PC-9 (cell line): ENCODE results near the gene FRG2. TPM values are rescaled to one million over a fixed set of nuclear protein-coding genes. Genes with fewer than 3 reads are reported as not detected.
"Not testable (repeated sequence)": the region's sequence is repeated elsewhere in the genome, so short reads cannot be mapped to it uniquely, and the experiment has no call there.

Experiments used
- BruUV-seq: library from RNA; stranded (reverse); fragments of 400-500 nt; replicated peaks from 2 replicates; lab custom pipeline; 2021; lab: Mats Ljungman, UMichigan
- CTCF ChIA-PET: fragments of 300-600 bp; sonication (Branson Sonifier 250); formaldehyde crosslinking; loops from one replicate; lab custom pipeline; 2022; ENCODE audit warnings: antibody characterized with exemption; lab: Charles Lee
- POLR2A ChIA-PET: fragments of 300-600 bp; sonication (Branson Sonifier 250); formaldehyde crosslinking; loops from one replicate; lab custom pipeline; 2022; ENCODE audit warnings: antibody characterized with exemption; ENCODE audit not compliant: unreplicated experiment; lab: Charles Lee
- DNase-seq, 2 experiments: peaks; one replicate each; pipeline versions ENCODE4 v3.0.0 to v3.0.0-alpha.2; 2015 to 2022; ENCODE audit warnings: mixed read lengths in 1 of 2
- H2AFZ ChIP-seq: fragments of 200-600 bp; sonication (generic); 2 replicates; pipeline ENCODE4 v1.8.1; 2017; ENCODE audit warnings: antibody characterized with exemption
- H3F3A ChIP-seq: fragments of 200-600 bp; sonication (generic); 2 replicates; pipeline ENCODE4 v1.8.1; 2017; ENCODE audit warnings: antibody characterized with exemption, mild to moderate bottlenecking, low read depth; ENCODE audit not compliant: insufficient read depth
- H3K27ac ChIP-seq: fragments of 200-600 bp; sonication (generic); 2 replicates; pipeline ENCODE4 v1.6.1; 2016; ENCODE audit warnings: mixed run types
- H3K27me3 ChIP-seq: fragments of 200-600 bp; sonication (generic); 2 replicates; pipeline ENCODE4 v1.6.1; 2016; ENCODE audit warnings: low read depth, mixed run types; ENCODE audit not compliant: insufficient read depth
- H3K36me3 ChIP-seq: fragments of 200-600 bp; sonication (generic); 2 replicates; pipeline ENCODE4 v1.6.1; 2016; ENCODE audit warnings: low read depth, mixed run types
- H3K4me1 ChIP-seq: fragments of 200-600 bp; sonication (generic); replicated peaks from 2 replicates; pipeline ENCODE4 v1.6.1; 2016; ENCODE audit warnings: mixed run types; ENCODE audit not compliant: insufficient read depth
- H3K4me2 ChIP-seq: fragments of 200-600 bp; sonication (generic); 2 replicates; pipeline ENCODE4 v1.6.1; 2017; ENCODE audit warnings: mixed run types
- H3K4me3 ChIP-seq: fragments of 200-600 bp; sonication (generic); 2 replicates; pipeline ENCODE4 v1.6.1; 2016; ENCODE audit warnings: mixed run types
- H3K79me2 ChIP-seq: fragments of 200-600 bp; sonication (generic); 2 replicates; pipeline ENCODE4 v1.6.1; 2017; ENCODE audit warnings: low read depth, mixed run types
- H3K9me2 ChIP-seq: fragments of 200-600 bp; sonication (generic); 2 replicates; pipeline ENCODE4 v1.8.1; 2017; ENCODE audit warnings: mild to moderate bottlenecking; ENCODE audit not compliant: insufficient read depth
- H3K9me3 ChIP-seq: fragments of 200-600 bp; sonication (generic); 2 replicates; pipeline ENCODE4 v1.8.1; 2016; ENCODE audit warnings: low read depth; ENCODE audit not compliant: insufficient read depth
- H4K20me1 ChIP-seq: fragments of 200-600 bp; sonication (generic); 2 replicates; pipeline ENCODE4 v1.8.1; 2017; ENCODE audit not compliant: insufficient read depth
- CTCF ChIP-seq: fragments of 200-600 bp; sonication (generic); conservative IDR thresholded peaks from 2 replicates; pipeline ENCODE4 v1.6.1; 2017; ENCODE audit warnings: mixed run types, antibody characterized with exemption, mild to moderate bottlenecking, moderate library complexity
- intact Hi-C: fragments of 100-400 bp; cut with micrococcal nuclease; formaldehyde crosslinking; loops from one replicate; pipeline ENCODE4 v1.10.0; 2022; ENCODE audit not compliant: unreplicated experiment
- total RNA-seq: library from RNA; stranded (reverse); gene quantifications from 2 replicates; pipeline ENCODE4 v1.2.3, GENCODE V29; 2021

Gene FRG2
- total RNA-seq, 1 experiment from 2014 or later: not detected

- H3K79me2 ChIP-seq, H2AFZ ChIP-seq, H4K20me1 ChIP-seq, DNase-seq, H3K9me2 ChIP-seq, H3K4me1 ChIP-seq, H3K9me3 ChIP-seq, H3F3A ChIP-seq, BruUV-seq, CTCF ChIA-PET, H3K27me3 ChIP-seq, H3K4me3 ChIP-seq, intact Hi-C loops, H3K27ac ChIP-seq, H3K36me3 ChIP-seq, H3K4me2 ChIP-seq, POLR2A ChIA-PET: not testable (repeated sequence)
- 0 out of 2 replicates have a peak, but pooled peaks have one; percentile 11 for TF ChIP-seq CTCF
These were observed 20.6 kb upstream of the FRG2 start for GRCh38 chr4:190047627-190048026.

GRCh38 chr4:190040873-190041272 is 13.8 kb upstream of the FRG2 start:
- H2AFZ ChIP-seq, H4K20me1 ChIP-seq, H3K9me2 ChIP-seq, H3K27me3 ChIP-seq, CTCF ChIA-PET, H3K4me1 ChIP-seq, H3K27ac ChIP-seq, H3F3A ChIP-seq, H3K4me3 ChIP-seq, H3K36me3 ChIP-seq, BruUV-seq, intact Hi-C loops, H3K79me2 ChIP-seq, DNase-seq, POLR2A ChIA-PET, H3K4me2 ChIP-seq, H3K9me3 ChIP-seq: not testable (repeated sequence)

GRCh38 chr4:190037704-190038388 is 10.8 kb upstream of the FRG2 start:
- peak in 1 of 2 experiments; percentile 9 for DNase-seq
- H3K9me2 ChIP-seq, H3K4me3 ChIP-seq, H3K36me3 ChIP-seq, CTCF ChIA-PET, POLR2A ChIA-PET, H3K27ac ChIP-seq, H3K79me2 ChIP-seq, BruUV-seq, H3K9me3 ChIP-seq, H3K27me3 ChIP-seq, H3K4me2 ChIP-seq, H2AFZ ChIP-seq, H3K4me1 ChIP-seq, H4K20me1 ChIP-seq, intact Hi-C loops, H3F3A ChIP-seq: not testable (repeated sequence)
- 0 out of 2 replicates have a peak, but pooled peaks have one; percentile 37 for TF ChIP-seq CTCF

GRCh38 chr4:190031264-190031663 is 4.2 kb upstream of the FRG2 start:
- H3K9me2 ChIP-seq, H3F3A ChIP-seq, POLR2A ChIA-PET, H3K4me2 ChIP-seq, H3K4me3 ChIP-seq, H2AFZ ChIP-seq, BruUV-seq, intact Hi-C loops, H3K27ac ChIP-seq, DNase-seq, H3K36me3 ChIP-seq, H3K9me3 ChIP-seq, CTCF ChIA-PET, H3K79me2 ChIP-seq, H3K4me1 ChIP-seq, H3K27me3 ChIP-seq, H4K20me1 ChIP-seq: not testable (repeated sequence)

GRCh38 chr4:190022614-190023281 is 4.3 kb downstream of the FRG2 start:
- H3K9me3 ChIP-seq, H4K20me1 ChIP-seq, CTCF ChIA-PET, H3K27ac ChIP-seq, H3K79me2 ChIP-seq, H3K4me3 ChIP-seq, DNase-seq, BruUV-seq, intact Hi-C loops, H3K27me3 ChIP-seq, H3K36me3 ChIP-seq, H3F3A ChIP-seq, H2AFZ ChIP-seq, POLR2A ChIA-PET, H3K4me1 ChIP-seq, H3K9me2 ChIP-seq, H3K4me2 ChIP-seq: not testable (repeated sequence)

GRCh38 chr4:190021973-190022372 is 5.1 kb downstream of the FRG2 start:
- CTCF ChIA-PET: not testable (repeated sequence)

More at GRCh38 chr4:190021973-190022372, 5.1 kb downstream of the FRG2 start:
- H3K4me2 ChIP-seq, POLR2A ChIA-PET, H3K36me3 ChIP-seq, intact Hi-C loops, H3K79me2 ChIP-seq, H4K20me1 ChIP-seq, H3K27ac ChIP-seq, DNase-seq, H3K27me3 ChIP-seq, H3K4me1 ChIP-seq, H3K9me2 ChIP-seq, H3K9me3 ChIP-seq, BruUV-seq, H3F3A ChIP-seq, H3K4me3 ChIP-seq, H2AFZ ChIP-seq: not testable (repeated sequence)
